RWPE2 (cell line): ENCODE data around the gene IGSF21.

Experiments
- ATAC-seq: fragments of 200-7000 bp; cut with Tn5 transposase; 3 replicates; pipeline ENCODE4 v1.9.1; 2021; ENCODE audit warnings: low read depth
- DNase-seq: peaks from one replicate; pipeline ENCODE4 v3.0.0-alpha.2; 2020; ENCODE audit warnings: low spot score
- H3K27ac ChIP-seq: fragments of 450-650 bp; 2 replicates; pipeline ENCODE4 v1.5.1; 2017; ENCODE audit warnings: mild to moderate bottlenecking; ENCODE audit not compliant: poor library complexity, severe bottlenecking
- H3K27me3 ChIP-seq: fragments of 250-450 bp; sonication (Bioruptor Pico); 2 replicates; pipeline ENCODE4 v1.5.1; 2021; ENCODE audit warnings: mild to moderate bottlenecking, moderate library complexity; ENCODE audit not compliant: insufficient read depth, poor library complexity, severe bottlenecking
- H3K36me3 ChIP-seq: fragments of 250-450 bp; sonication (Bioruptor Pico); 2 replicates; pipeline ENCODE4 v1.5.1; 2020; ENCODE audit warnings: low read depth, mild to moderate bottlenecking, moderate library complexity
- H3K4me1 ChIP-seq: fragments of 250-450 bp; sonication (Bioruptor Pico); 2 replicates; pipeline ENCODE4 v1.5.1; 2021; ENCODE audit warnings: mild to moderate bottlenecking, moderate library complexity; ENCODE audit not compliant: insufficient read depth, poor library complexity, severe bottlenecking
- H3K4me3 ChIP-seq: fragments of 250-450 bp; sonication (Bioruptor Pico); 2 replicates; pipeline ENCODE4 v1.5.1; 2021; ENCODE audit warnings: mild to moderate bottlenecking, moderate library complexity; ENCODE audit not compliant: severe bottlenecking
- H3K9me3 ChIP-seq: fragments of 250-450 bp; sonication (Bioruptor Pico); 2 replicates; pipeline ENCODE4 v1.5.1; 2021; ENCODE audit warnings: mild to moderate bottlenecking, moderate library complexity; ENCODE audit not compliant: severe bottlenecking
- TF ChIP-seq, protein P1 (sequence below): fragments of 450-650 bp; IDR thresholded peaks from one replicate; pipeline ENCODE4 v1.5.1; 2017; ENCODE audit warnings: mild to moderate bottlenecking, moderate library complexity; ENCODE audit not compliant: poor library complexity, severe bottlenecking

IGSF21 gene

DNA sequence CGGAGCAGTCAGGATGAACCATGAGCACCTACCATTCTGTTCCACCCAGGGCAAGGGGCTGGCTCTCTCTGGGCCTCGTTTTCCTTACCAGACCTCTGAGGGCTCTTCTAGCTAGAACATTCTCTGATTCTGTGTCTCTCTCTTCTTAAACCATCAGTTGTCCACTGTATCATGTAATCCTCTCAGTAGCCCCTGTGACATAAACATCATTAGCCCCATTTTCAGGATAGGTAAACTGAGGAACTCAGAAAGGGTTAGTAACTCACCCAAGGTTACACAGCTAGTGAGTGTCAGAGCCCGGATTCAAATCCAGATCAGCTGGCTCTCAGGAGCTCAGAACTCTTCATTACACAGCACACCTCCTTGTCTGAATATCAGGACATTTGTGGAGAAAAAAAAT is 22.8 kb downstream of the IGSF21 start:
- Histone ChIP-seq H3K27me3 (peaks cover 12% of the 10 kb centered on the region), H3K4me1 (no peaks in the 10 kb centered on the region), H3K4me3 (no peak overlapping the region), H3K9me3 (no peaks in the 10 kb centered on the region), H3K36me3 (no peaks in the 10 kb centered on the region), H3K27ac (no peak overlapping the region)
- DNase-seq: no peak
- TF ChIP-seq, protein P1, sequence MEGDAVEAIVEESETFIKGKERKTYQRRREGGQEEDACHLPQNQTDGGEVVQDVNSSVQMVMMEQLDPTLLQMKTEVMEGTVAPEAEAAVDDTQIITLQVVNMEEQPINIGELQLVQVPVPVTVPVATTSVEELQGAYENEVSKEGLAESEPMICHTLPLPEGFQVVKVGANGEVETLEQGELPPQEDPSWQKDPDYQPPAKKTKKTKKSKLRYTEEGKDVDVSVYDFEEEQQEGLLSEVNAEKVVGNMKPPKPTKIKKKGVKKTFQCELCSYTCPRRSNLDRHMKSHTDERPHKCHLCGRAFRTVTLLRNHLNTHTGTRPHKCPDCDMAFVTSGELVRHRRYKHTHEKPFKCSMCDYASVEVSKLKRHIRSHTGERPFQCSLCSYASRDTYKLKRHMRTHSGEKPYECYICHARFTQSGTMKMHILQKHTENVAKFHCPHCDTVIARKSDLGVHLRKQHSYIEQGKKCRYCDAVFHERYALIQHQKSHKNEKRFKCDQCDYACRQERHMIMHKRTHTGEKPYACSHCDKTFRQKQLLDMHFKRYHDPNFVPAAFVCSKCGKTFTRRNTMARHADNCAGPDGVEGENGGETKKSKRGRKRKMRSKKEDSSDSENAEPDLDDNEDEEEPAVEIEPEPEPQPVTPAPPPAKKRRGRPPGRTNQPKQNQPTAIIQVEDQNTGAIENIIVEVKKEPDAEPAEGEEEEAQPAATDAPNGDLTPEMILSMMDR: no peak
- ATAC-seq: no peak

- Histone ChIP-seq H3K27ac (no peak overlapping the region), H3K27me3 (peaks cover 12% of the 10 kb centered on the region), H3K4me3 (no peak overlapping the region), H3K36me3 (no peaks in the 10 kb centered on the region), H3K9me3 (no peaks in the 10 kb centered on the region), H3K4me1 (no peaks in the 10 kb centered on the region)
- TF ChIP-seq, protein P1: no peak
- no peak for DNase-seq
- no peak for ATAC-seq
Observed at GRCh38 chr1:18132022-18132710, 24.6 kb downstream of the IGSF21 start.

DNA sequence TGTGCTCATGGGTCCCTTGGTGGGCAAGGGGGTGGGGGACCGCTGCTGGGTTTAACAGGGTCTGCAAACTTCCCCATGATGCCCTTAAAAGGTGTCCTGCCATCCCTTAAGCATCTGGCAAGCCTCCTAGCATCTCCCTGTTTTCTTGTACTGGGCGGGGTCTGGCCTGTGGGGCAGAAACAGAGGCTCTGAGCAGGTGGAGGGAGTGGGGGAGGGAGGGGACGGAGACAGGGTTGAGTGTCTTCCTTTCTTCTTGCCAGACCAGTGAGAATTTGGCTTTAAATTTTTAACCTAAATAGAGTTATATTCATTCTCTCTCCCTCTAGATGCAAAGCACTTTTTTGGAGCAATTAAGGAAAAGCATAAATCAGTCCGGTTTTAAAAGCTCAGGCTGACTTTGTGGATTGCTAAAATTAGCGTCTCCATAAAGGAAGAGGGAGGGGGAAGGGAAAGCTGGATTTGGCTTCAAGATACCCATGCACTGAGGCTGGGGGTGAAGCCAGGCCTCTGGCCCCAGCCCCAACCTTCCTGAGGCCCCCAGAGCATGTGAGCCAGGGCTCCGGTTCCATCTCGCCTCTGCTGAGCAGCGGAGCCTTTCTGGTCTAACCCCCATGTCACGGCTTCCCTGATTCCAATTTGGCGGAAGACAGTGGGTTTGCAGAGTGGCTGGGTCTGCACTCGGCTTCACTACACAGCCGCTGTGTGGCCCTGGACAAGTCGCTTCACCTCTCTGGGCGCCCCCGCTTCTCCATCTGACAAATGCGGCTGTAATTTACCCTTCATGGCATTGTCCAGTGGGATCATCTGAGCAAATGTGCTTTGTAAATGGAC is 25.3 kb downstream of the IGSF21 start:
- DNase-seq (no peak), ATAC-seq (no peak)
- TF ChIP-seq, protein P1: no peak
- no peaks in the 10 kb centered on the region for H3K36me3 ChIP-seq
- no peak overlapping the region for H3K4me3 ChIP-seq
- no peaks in the 10 kb centered on the region for H3K4me1 ChIP-seq
- no peaks in the 10 kb centered on the region for H3K9me3 ChIP-seq
- H3K27ac ChIP-seq: no peak overlapping the region
- H3K27me3 ChIP-seq: peaks cover 12% of the 10 kb centered on the region

- Histone ChIP-seq H3K27me3 (peaks cover 12% of the 10 kb centered on the region), H3K27ac (no peak overlapping the region), H3K4me3 (no peak overlapping the region), H3K9me3 (no peaks in the 10 kb centered on the region), H3K4me1 (no peaks in the 10 kb centered on the region), H3K36me3 (no peaks in the 10 kb centered on the region)
- ATAC-seq (no peak), DNase-seq (no peak)
- TF ChIP-seq, protein P1: no peak
Observed at GRCh38 chr1:18134324-18135046, 26.9 kb downstream of the IGSF21 start.
